C4-2B (cell line): ENCODE measurements around the gene ZHX3.

Experiments
- H3K27ac ChIP-seq: fragments of 450-650 bp; 2 replicates; pipeline ENCODE4 v1.5.1; 2017
- ZFX ChIP-seq: fragments of 450-650 bp; IDR thresholded peaks from 2 replicates; pipeline ENCODE4 v1.6.1; 2017
- TF ChIP-seq, protein P1 (sequence below): fragments of 450-650 bp; conservative IDR thresholded peaks from 2 replicates; pipeline ENCODE4 v1.5.1; 2017; ENCODE audit warnings: mild to moderate bottlenecking

The ZHX3 gene

DNA sequence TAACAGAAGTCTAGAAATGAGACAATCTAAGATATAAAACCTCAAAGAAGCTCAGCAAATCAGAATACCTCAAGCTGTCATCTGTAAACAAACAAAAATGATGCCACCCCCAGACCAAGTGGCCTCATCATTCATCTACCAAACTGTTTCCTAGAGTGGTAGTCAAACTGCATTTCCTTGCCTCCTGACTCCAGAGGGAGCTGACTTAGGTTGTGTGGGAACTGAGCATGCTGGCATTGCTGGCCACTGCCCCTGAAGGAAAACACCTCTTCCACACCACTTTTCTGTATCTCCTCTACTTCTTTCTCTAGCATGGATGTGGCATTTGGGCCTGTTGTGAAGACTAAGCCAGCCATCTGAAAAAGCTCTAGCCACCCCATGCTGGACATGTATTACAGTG is 56.3 kb downstream of the ZHX3 start:
- H3K27ac ChIP-seq = no peak overlapping the region
- TF ChIP-seq, protein P1, sequence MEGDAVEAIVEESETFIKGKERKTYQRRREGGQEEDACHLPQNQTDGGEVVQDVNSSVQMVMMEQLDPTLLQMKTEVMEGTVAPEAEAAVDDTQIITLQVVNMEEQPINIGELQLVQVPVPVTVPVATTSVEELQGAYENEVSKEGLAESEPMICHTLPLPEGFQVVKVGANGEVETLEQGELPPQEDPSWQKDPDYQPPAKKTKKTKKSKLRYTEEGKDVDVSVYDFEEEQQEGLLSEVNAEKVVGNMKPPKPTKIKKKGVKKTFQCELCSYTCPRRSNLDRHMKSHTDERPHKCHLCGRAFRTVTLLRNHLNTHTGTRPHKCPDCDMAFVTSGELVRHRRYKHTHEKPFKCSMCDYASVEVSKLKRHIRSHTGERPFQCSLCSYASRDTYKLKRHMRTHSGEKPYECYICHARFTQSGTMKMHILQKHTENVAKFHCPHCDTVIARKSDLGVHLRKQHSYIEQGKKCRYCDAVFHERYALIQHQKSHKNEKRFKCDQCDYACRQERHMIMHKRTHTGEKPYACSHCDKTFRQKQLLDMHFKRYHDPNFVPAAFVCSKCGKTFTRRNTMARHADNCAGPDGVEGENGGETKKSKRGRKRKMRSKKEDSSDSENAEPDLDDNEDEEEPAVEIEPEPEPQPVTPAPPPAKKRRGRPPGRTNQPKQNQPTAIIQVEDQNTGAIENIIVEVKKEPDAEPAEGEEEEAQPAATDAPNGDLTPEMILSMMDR = no peak
- no peak for TF ChIP-seq ZFX

DNA sequence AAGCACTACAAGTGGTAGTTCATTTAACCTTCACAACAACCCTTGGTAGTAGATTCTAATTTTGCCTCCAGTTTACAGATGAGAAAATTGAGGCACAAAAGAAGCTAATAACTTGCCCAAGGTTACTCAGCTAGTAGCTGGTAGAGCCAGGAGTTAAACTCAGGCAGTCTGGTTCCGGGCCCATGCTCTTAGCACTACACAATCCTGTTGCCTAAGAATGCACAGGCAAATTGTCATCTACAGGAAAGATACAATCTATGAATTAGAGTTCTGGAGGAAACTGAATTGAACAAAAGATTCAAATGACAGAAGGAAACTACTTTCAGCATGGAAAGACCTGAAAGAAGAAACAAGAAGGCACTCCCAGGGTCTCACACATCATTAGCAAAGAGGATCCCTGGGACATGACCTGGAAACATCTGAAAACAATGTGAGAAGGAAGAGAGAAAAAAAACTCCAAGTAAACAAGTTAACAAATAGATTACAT is 56.8 kb downstream of the ZHX3 start:
- TF ChIP-seq, protein P1 = no peak
- no peak for TF ChIP-seq ZFX
- H3K27ac ChIP-seq = no peak overlapping the region

DNA sequence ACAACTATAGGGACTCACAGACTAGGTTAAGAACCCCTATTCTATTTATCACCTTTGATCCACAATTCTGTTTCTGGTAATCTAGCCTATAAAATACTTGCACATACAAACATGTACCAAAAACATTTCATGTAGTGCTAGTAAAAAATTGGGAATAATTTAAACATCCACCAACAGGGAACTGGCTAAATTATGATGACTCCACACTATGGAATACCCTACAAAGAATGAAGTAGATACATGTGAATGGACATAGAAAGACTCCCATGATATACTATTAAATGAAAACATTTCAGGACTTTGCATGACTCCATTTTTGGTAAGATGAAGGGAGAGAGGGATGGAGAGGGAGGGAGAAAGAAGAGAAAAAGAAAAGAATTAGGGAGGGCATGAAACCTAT is 58.2 kb downstream of the ZHX3 start:
- no peak for TF ChIP-seq ZFX
- TF ChIP-seq, protein P1 = no peak
- no peak overlapping the region for H3K27ac ChIP-seq

DNA sequence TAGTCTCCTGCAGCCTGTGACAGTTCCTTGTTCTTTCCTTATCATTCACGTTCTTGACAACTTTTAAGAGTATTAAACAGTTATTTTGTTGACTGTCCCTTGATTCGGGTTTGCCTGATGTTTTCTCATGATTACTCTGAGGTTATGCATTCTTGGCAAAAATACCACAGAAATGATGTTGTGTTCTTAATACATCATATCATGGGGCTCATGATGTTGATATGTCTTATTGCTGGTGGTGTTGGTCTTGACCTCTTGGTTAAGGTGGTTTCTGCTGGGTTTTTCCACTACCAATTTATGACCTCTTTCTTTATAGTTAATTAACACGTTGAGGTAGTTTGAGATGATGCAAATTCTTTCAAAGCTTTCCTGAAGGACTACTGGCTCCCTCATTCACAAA is 59.1 kb downstream of the ZHX3 start:
- H3K27ac ChIP-seq = no peak overlapping the region
- no peak for TF ChIP-seq ZFX
- TF ChIP-seq, protein P1 = no peak

DNA sequence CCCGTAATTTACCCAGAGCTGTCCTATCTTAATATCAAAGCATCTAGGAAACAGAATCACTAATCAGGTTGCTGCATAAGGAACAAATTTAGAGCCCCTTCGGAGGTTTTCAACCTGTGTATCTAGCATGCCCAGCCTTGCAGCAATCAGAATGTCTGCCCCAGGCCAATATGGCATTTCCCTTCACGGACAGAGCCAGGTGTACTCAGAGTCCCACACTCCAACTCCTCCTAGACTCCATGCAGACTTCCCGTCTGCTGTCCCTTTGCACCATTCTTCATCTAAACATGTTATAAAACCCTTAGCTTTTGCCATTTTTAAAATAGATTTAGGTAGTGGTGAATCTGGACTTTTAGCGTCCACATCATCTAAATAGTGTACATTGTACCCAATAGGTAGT is 61.0 kb downstream of the ZHX3 start:
- TF ChIP-seq ZFX = no peak
- TF ChIP-seq, protein P1 = no peak
- no peak overlapping the region for H3K27ac ChIP-seq

DNA sequence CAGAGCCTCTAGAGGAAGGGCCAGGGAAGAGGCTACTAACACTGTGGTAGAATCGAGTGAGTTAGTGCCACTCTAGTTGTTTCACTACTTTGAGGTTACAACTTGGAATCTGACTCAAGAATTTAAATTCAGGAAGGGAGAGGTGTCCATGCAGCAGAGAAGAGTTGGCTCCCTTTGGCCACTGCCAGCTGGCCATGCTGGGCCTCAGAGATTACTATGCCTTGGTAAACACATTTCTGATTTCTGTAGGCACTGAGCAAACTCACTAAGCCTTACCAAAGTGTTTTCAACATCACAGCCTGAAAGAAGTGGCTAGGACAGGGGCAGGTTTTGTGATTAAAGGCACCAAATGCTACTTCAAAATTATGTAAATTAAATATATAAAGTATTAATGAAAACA is 61.9 kb downstream of the ZHX3 start:
- TF ChIP-seq, protein P1 = no peak
- no peak for TF ChIP-seq ZFX

DNA sequence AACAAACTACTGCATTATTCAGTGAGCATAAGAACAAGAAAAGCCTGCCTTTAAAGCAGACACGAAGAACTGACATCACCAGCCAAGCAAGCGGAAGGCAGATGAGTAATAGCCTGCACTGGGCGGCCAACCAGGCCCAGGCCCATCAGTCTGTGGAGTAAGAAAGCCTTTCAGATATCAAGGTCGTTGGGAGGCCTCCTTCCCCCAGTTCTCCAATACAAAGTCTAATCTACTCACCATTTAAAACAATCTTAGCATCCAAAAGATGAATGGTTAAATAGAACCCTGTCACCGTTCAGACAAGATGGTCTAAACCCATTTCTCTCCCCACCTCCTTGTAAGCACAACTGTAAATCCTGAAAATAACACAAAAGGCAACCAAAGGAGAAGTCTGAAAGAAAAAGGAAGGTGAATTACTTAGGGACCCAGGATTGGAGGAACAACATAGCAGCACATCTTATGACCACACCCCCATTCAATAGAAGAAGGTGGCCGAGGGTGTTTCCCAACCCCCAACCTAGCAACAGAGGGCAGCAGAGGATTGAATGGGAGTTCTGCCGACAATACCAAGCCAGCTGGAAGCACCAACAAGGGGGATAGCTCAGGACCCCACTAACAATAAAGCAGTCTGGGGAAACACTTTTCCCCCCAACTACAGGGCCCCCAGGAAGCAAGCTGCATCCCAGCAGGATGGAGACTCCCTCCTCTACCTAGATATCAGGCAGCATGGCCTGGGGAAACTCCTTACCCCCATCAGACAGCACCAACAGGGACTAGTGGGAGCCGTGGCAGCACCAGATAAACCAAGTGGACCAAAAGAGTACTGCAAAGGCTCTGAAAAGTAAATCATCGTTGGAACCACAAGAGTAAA is 67.9 kb downstream of the ZHX3 start:
- H3K27ac ChIP-seq = 0 out of 2 replicates have a peak overlapping the region, but pooled peaks have one; percentile 13
- TF ChIP-seq, protein P1 = no peak; the same call in 1 of the 2 replicates
- TF ChIP-seq ZFX = no peak

More for the DNA sequence above, 61.9 kb downstream of the ZHX3 start:
- H3K27ac ChIP-seq = no peak overlapping the region
